ELF-1 (cell line): Measurements from ENCODE around the gene S100A4.
A peak's percentile ranks its signal among the peaks of the same experiment; 100 is the strongest.
"Not testable (repeated sequence)": the region's sequence is repeated elsewhere in the genome, so short reads cannot be mapped to it uniquely, and the experiment has no call there.

Source experiments
- DNase-seq: peaks from one replicate; pipeline ENCODE4 v3.0.0-alpha.2; 2016; ENCODE audit warnings: low read depth, low spot score

The S100A4 gene

DNA sequence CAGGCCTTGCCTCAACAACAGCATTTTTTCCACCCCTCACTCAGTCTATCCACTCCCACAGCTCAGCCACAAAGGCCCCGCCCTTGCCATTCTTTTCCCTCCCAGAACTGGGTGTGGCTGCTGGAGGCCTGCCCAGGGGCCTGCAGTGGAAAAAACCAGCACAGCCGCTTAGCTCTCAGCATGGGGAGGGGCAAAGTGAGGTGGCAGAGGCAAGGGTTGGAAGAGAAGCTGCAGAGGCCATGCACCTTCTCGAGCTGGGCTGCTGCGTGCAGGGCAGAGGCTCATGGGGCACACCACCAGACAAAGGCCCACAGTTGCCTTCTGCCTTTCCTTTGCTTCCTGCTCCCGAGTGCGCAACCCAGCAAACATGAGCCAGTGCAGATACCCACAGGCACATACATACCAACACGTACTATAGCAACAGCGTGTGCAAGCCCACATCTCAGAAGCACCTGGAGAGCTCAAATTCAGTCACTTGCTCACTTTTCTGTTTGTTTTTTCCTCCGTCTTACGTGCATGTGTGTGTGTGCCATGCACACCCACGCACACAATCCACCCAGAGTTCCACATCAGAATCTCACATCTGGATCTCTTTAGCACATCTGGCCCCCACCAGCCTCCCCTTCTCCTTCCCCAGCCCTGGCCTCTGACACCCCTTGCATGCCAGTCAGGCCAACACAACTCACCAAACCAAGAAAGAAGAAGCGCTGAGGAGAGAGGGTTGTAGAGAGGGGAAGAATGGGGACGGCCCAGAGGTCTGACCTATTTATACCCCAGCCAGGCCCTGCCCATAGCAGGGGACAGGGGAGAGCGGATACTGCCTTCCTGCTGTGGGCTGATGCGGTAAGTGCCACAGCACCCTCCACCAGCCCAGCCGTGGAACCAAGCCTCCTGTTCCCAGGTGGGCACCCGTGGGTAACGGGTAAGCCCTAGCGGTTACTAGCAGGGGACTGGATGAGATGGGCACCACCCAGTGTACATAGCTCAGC is at the start of gene S100A4:
Gene S100A4 (minus strand): TSS at position 740 of the 989 bp plus-strand sequence. CDS start 1,012 bp downstream, outside the sequence.
- peak; percentile 96 for DNase-seq

- DNase-seq = no peak
Observed at GRCh38 chr1:153592748-153593147, 47.1 kb upstream of the S100A4 start.

- no peak for DNase-seq
Observed at GRCh38 chr1:153588482-153588881, 42.9 kb upstream of the S100A4 start.

DNA sequence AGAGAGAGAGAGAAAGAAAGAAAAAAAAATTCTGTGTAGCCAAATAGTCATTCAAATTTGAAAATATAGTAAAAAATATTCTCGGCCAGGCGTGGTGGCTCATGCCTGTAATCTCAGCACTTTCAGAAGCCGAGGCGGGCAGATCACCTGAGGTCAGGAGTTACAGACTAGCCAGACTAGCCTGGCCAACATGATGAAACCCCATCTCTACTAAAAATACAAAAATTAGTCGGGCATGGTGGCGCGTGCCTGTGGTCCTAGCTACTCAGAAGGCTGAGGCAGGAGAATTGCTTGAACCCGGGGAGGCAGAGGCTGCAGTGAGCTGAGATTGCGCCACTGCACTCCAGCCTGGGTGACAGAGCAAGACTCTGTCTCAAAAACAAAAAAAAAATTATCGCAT is 42.4 kb upstream of the S100A4 start:
- not testable (repeated sequence) for DNase-seq

DNA sequence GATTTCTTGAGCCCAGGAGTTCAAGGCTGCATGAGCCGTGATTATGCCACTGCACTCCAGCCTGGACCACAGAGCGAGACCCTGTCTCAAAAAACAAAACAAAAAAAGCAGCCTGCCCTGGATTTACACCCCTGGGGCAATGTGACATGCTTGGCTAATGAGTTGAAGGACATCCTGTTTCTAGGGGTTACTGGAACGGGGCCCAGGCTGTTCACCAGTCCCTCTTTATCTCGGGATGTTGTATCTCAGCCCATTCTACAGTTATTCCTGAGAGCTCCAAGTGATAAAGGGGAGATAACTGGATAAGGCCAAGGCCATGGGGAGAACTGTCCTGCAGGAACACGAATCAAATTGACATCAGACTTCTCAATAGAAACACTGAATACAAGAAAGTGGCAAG is 41.7 kb upstream of the S100A4 start:
- peak; percentile 43 for DNase-seq

GRCh38 chr1:153586347-153586746 is 40.7 kb upstream of the S100A4 start:
- no peak for DNase-seq

- DNase-seq = no peak
Observed at GRCh38 chr1:153585006-153585405, 39.4 kb upstream of the S100A4 start.

DNA sequence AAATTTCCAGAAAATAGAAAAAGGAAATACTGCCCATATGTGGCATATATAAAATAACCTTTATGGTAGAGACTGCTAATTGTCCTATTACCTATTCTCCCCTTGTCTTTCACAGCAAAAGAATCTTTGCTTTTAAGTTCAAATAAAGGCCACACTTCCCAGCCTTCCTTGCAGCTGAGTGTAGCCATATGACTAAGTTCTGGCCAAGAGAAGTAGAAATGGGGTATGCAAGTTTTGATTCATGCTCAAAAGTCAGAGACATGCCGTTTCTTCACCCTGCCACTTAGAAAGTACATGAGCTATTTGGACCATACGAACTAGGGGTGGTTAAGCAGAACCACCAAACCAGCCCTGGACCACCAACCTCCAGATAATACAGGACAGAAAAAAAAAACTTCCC is 38.4 kb upstream of the S100A4 start:
- DNase-seq = no peak

DNA sequence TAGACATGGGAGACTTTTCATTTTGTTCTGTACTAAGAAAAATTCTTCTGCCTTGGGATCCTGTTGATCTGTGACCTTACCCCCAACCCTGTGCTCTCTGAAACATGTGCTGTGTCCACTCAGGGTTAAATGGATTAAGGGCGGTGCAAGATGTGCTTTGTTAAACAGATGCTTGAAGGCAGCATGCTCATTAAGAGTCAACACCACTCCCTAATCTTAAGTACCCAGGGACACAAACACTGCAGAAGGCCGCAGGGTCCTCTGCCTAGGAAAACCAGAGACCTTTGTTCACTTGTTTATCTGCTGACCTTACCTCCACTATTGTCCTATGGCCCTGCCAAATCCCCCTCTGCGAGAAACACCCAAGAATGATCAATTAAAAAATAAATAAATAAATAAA is 37.9 kb upstream of the S100A4 start:
- DNase-seq = not testable (repeated sequence)

DNA sequence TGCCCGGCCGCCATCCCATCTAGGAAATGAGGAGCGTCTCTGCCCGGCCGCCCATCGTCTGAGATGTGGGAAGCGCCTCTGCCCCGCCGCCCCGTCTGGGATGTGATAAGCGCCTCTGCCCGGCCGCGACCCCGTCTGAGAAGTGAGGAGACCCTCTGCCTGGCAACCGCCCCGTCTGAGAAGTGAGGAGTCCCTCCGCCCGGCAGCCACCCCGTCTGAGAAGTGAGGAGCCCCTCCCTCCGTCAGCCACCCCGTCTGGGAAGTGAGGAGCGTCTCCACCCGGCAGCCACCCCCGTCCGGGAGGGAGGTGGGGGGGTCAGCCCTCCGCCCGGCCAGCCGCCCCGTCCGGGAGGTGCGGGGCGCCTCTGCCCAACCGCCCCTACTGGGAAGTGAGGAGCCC is 37.2 kb upstream of the S100A4 start:
- not testable (repeated sequence) for DNase-seq

GRCh38 chr1:153578936-153579335 is 33.3 kb upstream of the S100A4 start:
- DNase-seq = peak; percentile 31

DNA sequence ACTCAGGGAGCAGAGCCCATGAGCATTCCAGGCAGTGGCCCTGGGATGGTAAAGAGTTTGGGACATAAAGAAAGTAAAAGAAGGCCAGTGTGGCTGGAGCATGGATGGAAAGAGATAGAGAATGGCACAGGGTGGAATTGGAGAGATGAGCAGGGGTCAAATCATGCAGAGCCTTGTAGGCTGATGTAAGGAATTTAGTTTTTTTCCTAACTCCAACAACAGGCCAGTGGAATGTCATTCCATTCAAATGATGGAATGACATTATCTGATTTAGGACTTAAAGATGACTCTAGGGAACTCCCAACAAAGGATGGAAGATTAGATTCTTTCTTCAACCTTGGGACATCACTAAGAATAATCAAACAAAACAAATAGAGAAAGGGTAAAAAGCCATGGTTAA is 32.9 kb upstream of the S100A4 start:
- DNase-seq = no peak

DNA sequence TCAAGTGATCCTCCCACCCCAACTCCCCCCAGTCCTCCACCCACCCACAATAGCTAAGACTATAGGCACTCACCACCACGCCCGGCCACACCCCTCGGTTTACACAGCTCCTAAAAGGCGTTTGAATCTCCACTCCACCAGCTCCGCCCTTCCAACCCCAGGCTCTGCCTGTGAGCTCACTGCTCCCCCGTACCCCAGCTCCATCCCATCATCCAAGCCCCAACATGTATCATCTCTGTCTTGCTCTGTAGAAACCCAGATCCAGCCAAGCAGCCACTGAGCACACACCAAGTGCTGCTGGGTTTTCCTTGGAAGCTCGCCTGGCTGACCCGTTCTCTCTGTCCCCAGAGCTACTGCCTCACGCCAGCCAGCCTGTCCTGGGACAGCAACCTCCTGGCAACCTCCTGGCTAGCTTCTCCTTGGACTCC is 32.0 kb upstream of the S100A4 start:
- no peak for DNase-seq

DNA sequence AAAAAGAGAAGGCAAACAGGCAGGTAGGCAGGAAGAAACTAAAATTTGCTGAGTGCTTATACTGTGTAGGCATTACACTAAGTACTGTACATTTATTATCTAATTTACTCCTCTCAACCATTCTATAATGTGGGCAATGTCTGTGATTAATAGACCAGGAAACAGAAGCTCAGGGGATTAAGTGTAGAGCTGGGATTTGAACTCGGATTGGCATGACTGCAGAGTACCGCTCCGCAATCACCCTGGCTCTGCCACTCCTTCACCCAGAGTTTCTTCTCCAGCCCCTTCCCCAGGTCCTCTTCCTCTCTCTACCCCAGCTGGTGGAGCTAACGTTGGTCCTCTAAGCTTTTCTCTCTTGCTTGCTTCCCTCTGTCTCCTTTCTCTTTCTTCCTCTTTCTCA is 31.5 kb upstream of the S100A4 start:
- DNase-seq = no peak

- DNase-seq = not testable (repeated sequence)
Observed at GRCh38 chr1:153575497-153575896, 29.9 kb upstream of the S100A4 start.

- DNase-seq = not testable (repeated sequence)
Observed at GRCh38 chr1:153575081-153575491, 29.5 kb upstream of the S100A4 start.

- DNase-seq = no peak
Observed at GRCh38 chr1:153573351-153573750, 27.7 kb upstream of the S100A4 start.

- DNase-seq = peak; percentile 64
Observed at GRCh38 chr1:153572569-153573015, 27.0 kb upstream of the S100A4 start.

GRCh38 chr1:153571706-153572105 is 26.1 kb upstream of the S100A4 start:
- no peak for DNase-seq

DNA sequence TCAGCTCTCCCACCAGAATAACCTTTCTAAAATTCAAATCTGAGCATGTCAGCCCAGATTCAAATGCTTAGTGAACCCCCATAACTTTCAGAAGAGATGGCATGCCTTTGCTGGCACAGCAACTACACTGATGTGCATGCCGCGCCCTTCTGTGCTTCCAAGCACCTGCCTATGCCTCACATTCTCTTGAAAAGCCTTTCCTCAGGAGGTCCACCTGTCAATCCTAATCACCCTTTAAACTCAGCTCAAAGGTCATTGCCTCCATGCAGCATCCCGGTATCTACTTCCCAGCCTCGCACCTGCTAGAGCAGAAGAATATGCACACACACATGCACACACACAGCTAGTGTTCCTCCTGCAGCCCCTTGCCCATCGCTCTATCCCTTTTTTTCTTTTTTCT is 25.3 kb upstream of the S100A4 start:
- no peak for DNase-seq

GRCh38 chr1:153569465-153569864 is 23.9 kb upstream of the S100A4 start:
- DNase-seq = no peak

- DNase-seq = peak; percentile 98
Observed at GRCh38 chr1:153568367-153569099, 22.9 kb upstream of the S100A4 start.
